M059J (cell line): ENCODE data around the gene ATP2C1. TPM values are rescaled to one million over a fixed set of nuclear protein-coding genes. Genes with fewer than 3 reads are reported as not detected.
"Not testable (repeated sequence)": the region's sequence is repeated elsewhere in the genome, so short reads cannot be mapped to it uniquely, and the experiment has no call there.

Experiments used
- DNase-seq: peaks from one replicate; pipeline ENCODE4 v3.0.0-alpha.2; 2012; ENCODE audit warnings: low read depth
- total RNA-seq: library from RNA; depleted of rRNA; stranded (reverse); fragments of >200 nt; shearing (Covaris generic); gene quantifications from 2 replicates; pipeline ENCODE4 v1.2.3, GENCODE V29; 2014; rRNA removed

The ATP2C1 gene
- total RNA-seq, 1 experiment from 2014 or later = 33.9 TPM

DNA sequence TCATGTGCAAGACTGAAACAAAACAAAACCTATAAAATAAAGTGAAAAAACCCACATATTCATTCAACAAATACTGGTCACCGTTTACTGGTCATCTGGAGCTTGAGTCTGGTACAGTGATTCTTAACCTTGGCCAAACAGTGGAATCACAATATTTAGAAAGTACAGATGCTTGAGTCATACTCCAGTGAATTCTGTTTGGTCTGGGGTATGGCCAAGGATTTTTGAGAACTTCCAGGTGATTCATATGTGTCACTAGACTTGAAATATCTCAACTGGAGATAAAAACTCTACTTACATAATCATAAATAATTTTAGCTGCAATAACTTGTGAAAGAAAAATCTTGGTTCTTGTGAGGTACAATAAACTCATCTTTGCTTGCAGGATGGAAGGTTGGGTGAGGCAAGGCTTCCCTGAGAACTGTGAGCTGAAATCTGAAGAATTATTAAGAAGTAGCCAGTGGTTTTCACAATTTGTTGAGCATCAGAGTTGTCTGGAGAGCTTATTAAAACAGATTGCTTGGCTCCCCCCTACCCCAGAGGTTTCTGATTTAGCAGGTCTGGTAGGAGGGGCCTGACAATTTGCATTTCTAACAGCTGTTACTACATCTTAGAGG lies 142.4 kb downstream of the ATP2C1 start:
- DNase-seq = peak; percentile 83

DNA sequence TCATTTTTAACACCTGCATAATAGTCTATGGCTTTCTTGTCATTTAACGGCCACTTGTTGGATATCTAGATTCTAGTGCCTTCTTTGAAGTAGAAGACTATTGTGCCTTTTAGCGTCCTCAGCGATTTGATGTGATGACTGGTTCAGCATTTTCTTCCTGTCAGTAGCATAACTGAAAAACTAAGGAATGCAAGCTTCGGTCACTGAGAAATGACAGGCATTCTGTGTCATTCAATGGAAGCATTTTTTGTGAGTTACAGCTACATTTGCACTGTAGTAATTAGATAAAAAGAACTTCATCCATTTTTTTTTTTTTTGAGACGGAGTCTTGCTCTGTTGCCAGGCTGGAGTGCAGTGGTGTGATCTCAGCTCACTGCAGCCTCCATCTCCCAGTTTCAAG lies 143.1 kb downstream of the ATP2C1 start:
- DNase-seq = peak; percentile 79

DNA sequence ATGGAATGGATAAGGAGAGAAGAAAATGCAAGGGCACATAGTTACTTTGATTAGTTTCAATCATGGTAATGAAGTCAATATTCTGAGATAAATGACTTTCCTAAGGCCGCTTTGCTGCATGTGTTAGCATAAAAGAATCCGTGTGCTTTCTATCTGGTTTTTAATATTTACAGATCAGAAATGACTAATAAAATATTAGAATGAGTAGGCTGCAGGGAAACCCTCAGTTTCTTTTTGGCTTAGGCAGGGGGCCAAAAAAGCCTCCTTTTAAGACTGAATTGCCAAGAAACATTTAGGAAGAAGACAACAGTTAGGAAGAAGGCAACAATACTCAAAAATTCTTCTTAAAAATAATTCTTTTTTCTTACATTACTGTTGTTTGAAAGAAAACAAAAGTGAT lies 144.4 kb downstream of the ATP2C1 start:
- DNase-seq = no peak

DNA sequence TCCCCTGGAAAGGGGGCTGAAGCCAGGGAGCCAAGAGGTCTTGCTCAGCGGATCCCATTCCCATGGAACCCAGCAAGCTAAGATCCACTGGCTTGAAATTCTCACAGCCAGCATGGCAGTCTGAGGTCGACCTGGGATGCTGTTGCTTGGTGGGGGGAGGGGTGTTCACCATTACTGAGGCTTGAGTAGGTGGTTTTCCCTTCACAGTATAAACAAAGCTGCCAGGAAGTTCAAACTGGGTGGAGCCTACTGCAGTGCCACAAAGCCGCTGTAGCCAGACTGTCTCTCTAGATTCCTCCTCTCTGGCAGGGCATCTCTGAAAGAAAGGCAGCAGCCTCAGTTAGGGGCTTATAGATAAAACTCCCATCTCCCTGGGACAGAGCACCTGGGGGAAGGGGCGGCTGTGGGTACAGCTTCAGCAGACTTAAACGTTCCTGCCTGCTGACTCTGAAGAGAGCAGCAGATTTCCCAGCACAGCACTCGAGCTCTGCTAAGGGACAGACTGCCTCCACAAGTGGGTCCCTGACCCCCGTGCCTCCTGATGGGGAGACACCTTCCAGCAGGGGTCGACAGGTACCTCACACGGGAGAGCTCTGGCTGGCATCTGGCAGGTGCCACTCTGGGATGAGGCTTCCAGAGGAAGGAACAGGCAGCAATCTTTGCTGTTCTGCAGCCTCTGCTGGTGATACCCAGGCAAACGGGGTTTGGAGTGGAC lies 148.5 kb downstream of the ATP2C1 start:
- not testable (repeated sequence) for DNase-seq

DNA sequence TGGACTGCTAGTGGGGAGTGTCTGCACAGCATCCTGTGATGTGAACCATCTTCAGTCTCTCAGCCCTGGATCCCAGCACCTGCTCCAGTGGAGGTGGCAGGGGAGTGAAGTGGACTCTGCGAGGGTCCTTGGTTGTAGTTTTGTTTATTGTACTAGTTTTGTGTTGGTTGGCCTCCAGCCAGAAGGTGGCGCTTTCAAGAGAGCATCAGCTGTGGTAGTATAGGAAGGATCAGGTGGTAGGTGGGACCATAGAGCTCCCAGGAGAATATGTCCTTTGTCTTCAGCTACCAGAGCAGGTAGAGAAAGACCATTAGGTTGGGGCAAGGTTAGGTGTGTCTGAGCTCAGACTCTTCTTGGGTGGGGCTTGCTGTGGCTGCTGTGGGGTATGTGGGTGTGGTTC lies 153.7 kb downstream of the ATP2C1 start:
- DNase-seq = no peak

DNA sequence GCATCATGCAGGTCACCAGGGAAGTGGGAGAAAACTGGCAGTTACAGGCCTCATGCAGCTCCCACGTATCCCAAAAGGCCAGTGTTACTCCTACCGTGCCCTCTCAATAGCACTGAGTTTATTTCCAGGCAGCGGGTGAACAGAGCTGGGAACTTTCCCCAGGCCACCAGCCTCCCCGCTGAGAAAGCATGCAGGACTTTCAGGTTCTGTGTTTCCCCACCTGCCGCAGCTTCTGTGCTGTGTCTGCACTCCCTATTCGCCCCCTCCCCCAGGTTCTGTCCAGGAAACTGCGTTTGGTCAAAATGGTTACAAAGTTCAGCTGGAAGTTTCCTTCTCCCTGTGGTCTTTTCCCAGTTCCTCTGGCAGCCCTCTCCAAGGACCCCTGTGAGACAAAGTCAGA lies 154.1 kb downstream of the ATP2C1 start:
- DNase-seq = no peak

DNA sequence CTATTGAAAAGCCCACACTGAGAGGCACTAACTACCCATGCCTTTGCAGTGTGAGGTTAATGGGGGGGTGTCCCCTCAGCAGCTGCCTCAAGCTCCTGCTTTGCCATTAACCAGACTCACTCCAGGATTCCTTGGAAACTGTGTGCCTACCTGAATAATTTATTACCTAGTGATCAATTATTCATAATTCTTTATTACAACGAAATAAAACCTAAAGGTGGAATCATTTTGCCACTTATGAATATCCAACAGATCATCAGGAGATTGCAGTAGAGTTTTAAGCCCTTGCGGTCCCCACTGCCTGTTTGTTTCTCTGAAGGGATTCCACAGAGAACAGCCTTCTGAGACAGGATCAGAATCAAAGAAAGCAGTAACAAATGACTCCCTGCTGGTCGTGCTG lies 156.1 kb downstream of the ATP2C1 start:
- no peak for DNase-seq

DNA sequence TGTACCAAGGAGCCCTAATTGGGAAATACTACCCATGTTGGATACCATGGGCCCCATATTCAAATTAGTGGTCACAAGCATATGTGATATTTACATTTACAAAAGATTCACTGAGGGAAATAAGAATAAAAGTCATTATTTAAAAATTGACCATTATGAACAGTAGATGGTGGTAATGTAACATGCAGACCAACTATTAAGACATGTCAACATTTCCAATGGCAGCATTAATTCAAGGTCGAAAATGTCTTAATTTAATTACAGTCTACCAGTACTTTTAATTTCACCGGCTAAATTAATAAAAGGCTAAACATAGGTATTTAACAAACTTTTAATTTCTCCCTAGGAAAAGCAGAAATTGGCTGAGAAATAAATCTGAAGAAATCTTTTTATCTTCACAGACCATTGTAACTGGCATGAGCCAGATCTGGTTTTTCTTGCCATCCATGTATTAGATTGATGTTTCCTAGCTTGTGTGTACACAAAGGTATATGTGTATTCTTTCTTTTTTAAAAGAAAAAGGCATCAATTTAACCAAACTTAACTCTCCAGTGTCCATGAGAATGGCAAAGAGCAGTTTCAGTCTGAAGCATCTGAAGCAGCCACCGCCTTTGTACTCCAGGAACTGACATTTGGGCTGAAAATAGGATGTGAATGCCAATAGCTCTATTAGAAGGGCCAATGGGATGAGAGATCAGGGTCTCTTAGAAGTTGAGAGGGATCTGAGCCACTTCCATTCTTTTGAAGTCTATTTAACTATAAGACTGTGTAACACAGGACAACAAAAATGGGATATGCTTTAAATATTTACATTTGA lies 159.4 kb downstream of the ATP2C1 start:
- DNase-seq = peak; percentile 24

Other genes starting within 250 kb of the ATP2C1 start
- gene PIK3R4, start 147.3 kb upstream of the ATP2C1 start, total RNA-seq = 52.4 and 60.2 TPM in 2 replicates
- gene ASTE1, start 132.7 kb downstream of the ATP2C1 start, total RNA-seq = 12.2 and 17.6 TPM in 2 replicates
- 3.4 and 8.1 TPM in 2 replicates for gene NEK11, start 132.8 kb downstream of the ATP2C1 start, total RNA-seq